Measurements from ENCODE around the gene MGAT4A.
"Not testable (repeated sequence)": the region's sequence is repeated elsewhere in the genome, so short reads cannot be mapped to it uniquely, and the experiment has no call there.

Gene MGAT4A

GRCh38 chr2:98683728-98684127, 47.2 kb downstream of the MGAT4A start:
- no peak overlapping the region for H3K4me3 ChIP-seq
- no peak for TF ChIP-seq POLR2AphosphoS5 (IDR thresholded peaks at IDR 0.05; ENCODE audit: borderline replicate concordance, low read depth, low read length)
- no peak for TF ChIP-seq FOXP2 (optimal IDR thresholded peaks at IDR 0.05; ENCODE audit: control extremely low read depth, extremely low read length, insufficient read depth)
- TF ChIP-seq EZH2 (IDR thresholded peaks at IDR 0.05), result no peak
- H3K9ac ChIP-seq (ENCODE audit: insufficient read length), result no peak overlapping the region
- H3K9me3 ChIP-seq (ENCODE audit: low read depth, low read length), result no peaks in the 10 kb centered on the region
- no peak for DNase-seq (ENCODE audit: low read depth, low spot score)
- H3K27ac ChIP-seq, result no peak overlapping the region
- H3K36me3 ChIP-seq (ENCODE audit: insufficient read depth, low read length), result no peaks in the 10 kb centered on the region

- DNase-seq (ENCODE audit: low read depth, low spot score), result no peak
- H3K27ac ChIP-seq, result no peak overlapping the region
- no peaks in the 10 kb centered on the region for H3K9me3 ChIP-seq (ENCODE audit: low read depth, low read length)
- peaks cover 16% of the 10 kb centered on the region for H3K36me3 ChIP-seq (ENCODE audit: insufficient read depth, low read length)
- no peak overlapping the region for H3K4me3 ChIP-seq
- H3K9ac ChIP-seq (ENCODE audit: insufficient read length), result no peak overlapping the region
- TF ChIP-seq POLR2AphosphoS5 (IDR thresholded peaks at IDR 0.05; ENCODE audit: borderline replicate concordance, low read depth, low read length), result no peak
- TF ChIP-seq EZH2 (IDR thresholded peaks at IDR 0.05), result no peak
- TF ChIP-seq FOXP2 (optimal IDR thresholded peaks at IDR 0.05; ENCODE audit: control extremely low read depth, extremely low read length, insufficient read depth), result no peak
These were observed 54.2 kb downstream of the MGAT4A start for GRCh38 chr2:98676742-98677141.

- no peaks in the 10 kb centered on the region for H3K9me3 ChIP-seq (ENCODE audit: low read depth, low read length)
- H3K36me3 ChIP-seq (ENCODE audit: insufficient read depth, low read length), result peaks cover 16% of the 10 kb centered on the region
- H3K27ac ChIP-seq, result no peak overlapping the region
- TF ChIP-seq POLR2AphosphoS5 (IDR thresholded peaks at IDR 0.05; ENCODE audit: borderline replicate concordance, low read depth, low read length) (no peak), EZH2 (IDR thresholded peaks at IDR 0.05) (no peak), FOXP2 (optimal IDR thresholded peaks at IDR 0.05; ENCODE audit: control extremely low read depth, extremely low read length, insufficient read depth) (no peak)
- H3K9ac ChIP-seq (ENCODE audit: insufficient read length), result no peak overlapping the region
- DNase-seq (ENCODE audit: low read depth, low spot score), result no peak
- no peak overlapping the region for H3K4me3 ChIP-seq
These were observed 56.5 kb downstream of the MGAT4A start for GRCh38 chr2:98674233-98674964.

- no peak overlapping the region for H3K9ac ChIP-seq (ENCODE audit: insufficient read length)
- TF ChIP-seq POLR2AphosphoS5 (IDR thresholded peaks at IDR 0.05; ENCODE audit: borderline replicate concordance, low read depth, low read length) (no peak), FOXP2 (optimal IDR thresholded peaks at IDR 0.05; ENCODE audit: control extremely low read depth, extremely low read length, insufficient read depth) (no peak), EZH2 (IDR thresholded peaks at IDR 0.05) (no peak)
These were observed 61.3 kb downstream of the MGAT4A start for GRCh38 chr2:98669675-98670074.

GRCh38 chr2:98665677-98666076, 65.3 kb downstream of the MGAT4A start:
- Histone ChIP-seq H3K9ac (ENCODE audit: insufficient read length) (no peak overlapping the region), H3K9me3 (ENCODE audit: low read depth, low read length) (no peaks in the 10 kb centered on the region), H3K36me3 (ENCODE audit: insufficient read depth, low read length) (no peaks in the 10 kb centered on the region), H3K4me3 (no peak overlapping the region), H3K27ac (no peak overlapping the region)
- TF ChIP-seq EZH2 (IDR thresholded peaks at IDR 0.05) (no peak), POLR2AphosphoS5 (IDR thresholded peaks at IDR 0.05; ENCODE audit: borderline replicate concordance, low read depth, low read length) (no peak), FOXP2 (optimal IDR thresholded peaks at IDR 0.05; ENCODE audit: control extremely low read depth, extremely low read length, insufficient read depth) (no peak)
- no peak for DNase-seq (ENCODE audit: low read depth, low spot score)

More at GRCh38 chr2:98669675-98670074, 61.3 kb downstream of the MGAT4A start:
- H3K4me3 ChIP-seq, result no peak overlapping the region
- no peak for DNase-seq (ENCODE audit: low read depth, low spot score)
- peaks cover 9% of the 10 kb centered on the region; the same call in 1 of the 2 replicates for H3K36me3 ChIP-seq (ENCODE audit: insufficient read depth, low read length)
- H3K9me3 ChIP-seq (ENCODE audit: low read depth, low read length), result no peaks in the 10 kb centered on the region
- H3K27ac ChIP-seq, result no peak overlapping the region

- no peak for DNase-seq (ENCODE audit: low read depth, low spot score)
- Histone ChIP-seq H3K36me3 (ENCODE audit: insufficient read depth, low read length) (no peaks in the 10 kb centered on the region), H3K9ac (ENCODE audit: insufficient read length) (no peak overlapping the region), H3K4me3 (no peak overlapping the region), H3K27ac (peak overlapping the region; percentile 66; the same call in 1 of the 2 replicates), H3K9me3 (ENCODE audit: low read depth, low read length) (no peaks in the 10 kb centered on the region)
- no peak for TF ChIP-seq EZH2 (IDR thresholded peaks at IDR 0.05)
- TF ChIP-seq POLR2AphosphoS5 (IDR thresholded peaks at IDR 0.05; ENCODE audit: borderline replicate concordance, low read depth, low read length), result no peak
- TF ChIP-seq FOXP2 (optimal IDR thresholded peaks at IDR 0.05; ENCODE audit: control extremely low read depth, extremely low read length, insufficient read depth), result no peak
These were observed 66.6 kb downstream of the MGAT4A start for GRCh38 chr2:98664323-98664722.

GRCh38 chr2:98663511-98664090, 67.3 kb downstream of the MGAT4A start:
- no peak overlapping the region for H3K4me3 ChIP-seq
- H3K27ac ChIP-seq, result no peak overlapping the region

GRCh38 chr2:98659491-98659840, 71.5 kb downstream of the MGAT4A start:
- not testable (repeated sequence) for H3K36me3 ChIP-seq (ENCODE audit: insufficient read depth, low read length); H3K4me3 ChIP-seq; DNase-seq (ENCODE audit: low read depth, low spot score); H3K27ac ChIP-seq; H3K9me3 ChIP-seq (ENCODE audit: low read depth, low read length); H3K9ac ChIP-seq (ENCODE audit: insufficient read length)

More at GRCh38 chr2:98663511-98664090, 67.3 kb downstream of the MGAT4A start:
- no peak overlapping the region for H3K9ac ChIP-seq (ENCODE audit: insufficient read length)
- no peaks in the 10 kb centered on the region for H3K9me3 ChIP-seq (ENCODE audit: low read depth, low read length)
- no peaks in the 10 kb centered on the region for H3K36me3 ChIP-seq (ENCODE audit: insufficient read depth, low read length)
- TF ChIP-seq EZH2 (IDR thresholded peaks at IDR 0.05) (no peak), FOXP2 (optimal IDR thresholded peaks at IDR 0.05; ENCODE audit: control extremely low read depth, extremely low read length, insufficient read depth) (no peak), POLR2AphosphoS5 (IDR thresholded peaks at IDR 0.05; ENCODE audit: borderline replicate concordance, low read depth, low read length) (no peak)
- no peak for DNase-seq (ENCODE audit: low read depth, low spot score)
